Colonic mucosa (tissue), 4 donors: ENCODE results near the gene ZNF432. TPM values are rescaled to one million over a fixed set of nuclear protein-coding genes. Genes with fewer than 3 reads are reported as not detected.
A peak's percentile ranks its signal among the peaks of the same experiment; 100 is the strongest.
"Not testable (repeated sequence)": the region's sequence is repeated elsewhere in the genome, so short reads cannot be mapped to it uniquely, and the experiment has no call there.

Experiments used
- DNase-seq: peaks from one replicate; pipeline ENCODE4 v3.0.0-alpha.2; 2020
- H3K27ac ChIP-seq: fragments of 200-600 bp; one replicate; pipeline ENCODE4 v1.8.0; 2021
- H3K27me3 ChIP-seq: fragments of 200-600 bp; one replicate; pipeline ENCODE4 v1.8.0; 2021
- H3K36me3 ChIP-seq: fragments of 200-600 bp; one replicate; pipeline ENCODE4 v1.8.0; 2021
- H3K4me1 ChIP-seq: fragments of 200-600 bp; one replicate; pipeline ENCODE4 v1.8.0; 2021; ENCODE audit warnings: mild to moderate bottlenecking
- H3K4me3 ChIP-seq: fragments of 200-600 bp; one replicate; pipeline ENCODE4 v1.8.0; 2021
- H3K9ac ChIP-seq, 2 donors: one replicate each; pipeline ENCODE4 v1.7.0; 2013; ENCODE audit warnings: control low read depth in 2 of 2, low read depth in 2 of 2, low read length in 2 of 2
- H3K9me3 ChIP-seq: fragments of 200-600 bp; one replicate; pipeline ENCODE4 v1.8.0; 2021
- CTCF ChIP-seq: fragments of 200-600 bp; IDR thresholded peaks from one replicate; pipeline ENCODE4 v1.8.0; 2022; ENCODE audit warnings: antibody characterized with exemption, mild to moderate bottlenecking
- intact Hi-C: fragments of 100-400 bp; cut with DNase I; formaldehyde crosslinking; loops from one replicate; pipeline ENCODE4 v1.14.1; 2022
- total RNA-seq, 2 donors: library from RNA; stranded (reverse); fragmentation: NEBNext Ultra II Directional in 1 of 2; extraction: Animal tissue kit (Norgen Biotek cat#: 25700) in 1 of 2; gene quantifications; one replicate each; pipeline ENCODE4 v1.2.1, GENCODE V29; 2021
- donor health status: healthy.
- donor health status: DM: no; HTN: no; CAD: no.
- donor health status: DM: no; HTN: no; CAD: no.

ZNF432 gene
- total RNA-seq, 2 donors from 2014 or later: 7.7 to 7.8 TPM

GRCh38 chr19:52039169-52039568 is 9.5 kb downstream of the ZNF432 start:
- no peaks in the 10 kb centered on the region for H3K27me3 ChIP-seq

GRCh38 chr19:52034051-52034728 is 14.4 kb downstream of the ZNF432 start:
- H3K36me3 ChIP-seq: peaks cover 19% of the 10 kb centered on the region
- H3K4me3 ChIP-seq: no peak overlapping the region
- H3K27ac ChIP-seq: no peak overlapping the region
- DNase-seq: no peak
- H3K4me1 ChIP-seq: no peaks in the 10 kb centered on the region
- no peak for TF ChIP-seq CTCF
- no peak overlapping the region for H3K9ac ChIP-seq
- H3K9me3 ChIP-seq: no peaks in the 10 kb centered on the region
- intact Hi-C loops: no loop called here
- no peaks in the 10 kb centered on the region for H3K27me3 ChIP-seq

More at GRCh38 chr19:52039169-52039568, 9.5 kb downstream of the ZNF432 start:
- H3K36me3 ChIP-seq: peaks cover 46% of the 10 kb centered on the region
- H3K27ac ChIP-seq: no peak overlapping the region
- H3K9ac ChIP-seq: no peak overlapping the region
- H3K4me1 ChIP-seq: no peaks in the 10 kb centered on the region
- no peaks in the 10 kb centered on the region for H3K9me3 ChIP-seq
- intact Hi-C loops: no loop called here
- DNase-seq: no peak
- TF ChIP-seq CTCF: no peak
- no peak overlapping the region for H3K4me3 ChIP-seq

- intact Hi-C loops: no loop called here
- Histone ChIP-seq H3K4me1 (no peaks in the 10 kb centered on the region), H3K27me3 (no peaks in the 10 kb centered on the region), H3K4me3 (peak overlapping the region; percentile 54), H3K27ac (peak overlapping the region; percentile 80), H3K36me3 (peaks cover 12% of the 10 kb centered on the region), H3K9me3 (no peaks in the 10 kb centered on the region), H3K9ac (peak overlapping the region; percentile 78 to 94)
- TF ChIP-seq CTCF: no peak
- DNase-seq: no peak
These were observed 19.9 kb downstream of the ZNF432 start for GRCh38 chr19:52028780-52029123.

- Histone ChIP-seq H3K9ac (peak within 1 kb of the TSS; percentile 78 to 94), H3K27me3 (no peaks in the 10 kb centered on the region), H3K9me3 (no peaks in the 10 kb centered on the region), H3K36me3 (peaks cover 12% of the 10 kb centered on the region), H3K4me1 (no peaks in the 10 kb centered on the region), H3K27ac (peak within 1 kb of the TSS; percentile 80), H3K4me3 (peak within 1 kb of the TSS; percentile 54)
- peak; percentile 87 for DNase-seq
- intact Hi-C loops: no loop called here
- no peak for TF ChIP-seq CTCF
These were observed 20.4 kb downstream of the ZNF432 start, which contains the start of gene ZNF614 for GRCh38 chr19:52028027-52028779. ZNF614 (minus strand) TSS chr19:52028379; CDS start chr19:52025745, 2,634 bp downstream.

- DNase-seq, H3K27ac ChIP-seq, H3K4me1 ChIP-seq, intact Hi-C loops, H3K9me3 ChIP-seq, H3K27me3 ChIP-seq, H3K4me3 ChIP-seq, H3K9ac ChIP-seq: not testable (repeated sequence)
- H3K36me3 ChIP-seq: peaks cover 12% of the 10 kb centered on the region
These were observed 22.2 kb downstream of the ZNF432 start for GRCh38 chr19:52026255-52026990.

- H3K4me3 ChIP-seq, H3K27me3 ChIP-seq, H3K9me3 ChIP-seq, DNase-seq, intact Hi-C loops, H3K9ac ChIP-seq, H3K27ac ChIP-seq, H3K4me1 ChIP-seq: not testable (repeated sequence)
- peaks cover 12% of the 10 kb centered on the region for H3K36me3 ChIP-seq
These were observed 24.2 kb downstream of the ZNF432 start for GRCh38 chr19:52024478-52024877.
